Memory B cell (primary cell): ENCODE measurements around the gene PDE4B.
A peak's percentile ranks its signal among the peaks of the same experiment; 100 is the strongest.

Experiments used
- ATAC-seq: fragments of 150-1000 bp; cut with Tn5 transposase; 2 replicates; pipeline ENCODE4 v1.10.0; 2021; ENCODE audit warnings: low read depth, mild to moderate bottlenecking, moderate library complexity
- DNase-seq, 2 donors: peaks; one replicate each; pipeline ENCODE4 v3.0.0; 2022; ENCODE audit warnings: low spot score in 2 of 2
- H3K27ac Mint-ChIP-seq: one replicate; pipeline ENCODE4 v1.8.0; 2022; ENCODE audit warnings: mild to moderate bottlenecking, moderate library complexity, mixed read lengths
- H3K27me3 Mint-ChIP-seq: one replicate; pipeline ENCODE4 v1.8.0; 2022; ENCODE audit warnings: mixed read lengths
- H3K36me3 Mint-ChIP-seq: one replicate; pipeline ENCODE4 v1.8.0; 2022; ENCODE audit warnings: mild to moderate bottlenecking, mixed read lengths
- H3K4me1 Mint-ChIP-seq: one replicate; pipeline ENCODE4 v1.8.0; 2022; ENCODE audit warnings: mixed read lengths
- H3K4me3 Mint-ChIP-seq: one replicate; pipeline ENCODE4 v1.8.0; 2022; ENCODE audit warnings: mild to moderate bottlenecking, moderate library complexity, mixed read lengths
- H3K9me3 Mint-ChIP-seq: one replicate; pipeline ENCODE4 v1.8.0; 2022; ENCODE audit warnings: mixed read lengths

Gene PDE4B

DNA sequence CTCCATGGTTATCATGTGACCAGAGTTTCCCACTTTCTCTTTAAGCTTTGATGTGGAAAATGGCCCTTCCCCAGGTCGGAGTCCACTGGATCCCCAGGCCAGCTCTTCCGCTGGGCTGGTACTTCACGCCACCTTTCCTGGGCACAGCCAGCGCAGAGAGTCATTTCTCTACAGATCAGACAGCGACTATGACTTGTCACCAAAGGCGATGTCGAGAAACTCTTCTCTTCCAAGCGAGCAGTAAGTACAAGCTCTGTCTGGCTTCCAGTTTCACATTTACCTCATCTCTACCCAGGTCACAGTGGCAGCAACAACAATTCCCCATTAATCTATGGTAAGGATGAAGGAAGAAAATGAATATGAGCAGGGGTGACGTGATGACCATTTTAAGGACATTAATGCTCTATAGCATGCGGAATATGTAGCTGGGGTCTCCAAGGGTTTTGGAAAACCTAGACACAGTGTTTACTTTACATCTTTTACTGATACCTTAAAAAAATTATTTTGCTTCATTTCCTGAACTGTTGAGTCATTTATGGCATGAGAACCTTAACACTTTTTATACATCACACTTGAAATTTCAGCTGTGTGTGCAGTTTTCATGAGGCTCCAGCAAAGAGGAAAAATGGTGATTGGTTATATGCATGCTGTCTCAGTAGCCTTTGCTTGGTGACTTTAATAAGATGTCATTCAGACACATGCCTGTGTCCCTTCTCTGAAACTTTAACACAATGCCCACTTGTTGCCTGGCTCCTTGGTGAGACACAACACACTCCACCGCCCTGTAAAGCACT, 454.9 kb downstream of the PDE4B start:
- Mint-ChIP-seq H3K27ac (peak overlapping the region; percentile 32), H3K4me3 (peak overlapping the region; percentile 85), H3K4me1 (peaks cover 8% of the 10 kb centered on the region), H3K36me3 (no peaks in the 10 kb centered on the region), H3K27me3 (no peaks in the 10 kb centered on the region), H3K9me3 (no peaks in the 10 kb centered on the region)
- no peak for DNase-seq
- peak; percentile 52 for ATAC-seq

DNA sequence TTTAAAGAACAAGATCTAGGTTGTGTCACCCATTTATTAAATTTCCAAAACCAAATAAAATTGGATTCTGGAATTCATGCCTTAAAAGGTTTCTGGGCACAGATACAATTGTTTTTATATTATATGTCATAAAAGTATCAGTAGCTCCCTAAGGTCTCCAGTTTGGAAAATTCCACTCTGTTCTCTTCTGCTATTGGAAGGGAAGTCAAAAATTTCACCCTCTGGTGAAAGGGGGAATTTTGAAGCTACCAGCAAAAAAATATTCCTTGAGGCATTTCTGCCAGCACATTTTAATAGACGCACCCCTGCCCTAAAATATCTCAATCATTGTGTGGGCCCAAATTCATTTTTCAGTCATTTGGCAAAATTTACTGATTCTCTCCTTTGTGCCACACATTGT, 455.6 kb downstream of the PDE4B start:
- no peaks in the 10 kb centered on the region for H3K36me3 Mint-ChIP-seq
- H3K9me3 Mint-ChIP-seq: no peaks in the 10 kb centered on the region
- no peak for ATAC-seq
- H3K4me1 Mint-ChIP-seq: peaks cover 8% of the 10 kb centered on the region
- H3K4me3 Mint-ChIP-seq: no peak overlapping the region
- no peak overlapping the region for H3K27ac Mint-ChIP-seq
- no peak for DNase-seq
- no peaks in the 10 kb centered on the region for H3K27me3 Mint-ChIP-seq

DNA sequence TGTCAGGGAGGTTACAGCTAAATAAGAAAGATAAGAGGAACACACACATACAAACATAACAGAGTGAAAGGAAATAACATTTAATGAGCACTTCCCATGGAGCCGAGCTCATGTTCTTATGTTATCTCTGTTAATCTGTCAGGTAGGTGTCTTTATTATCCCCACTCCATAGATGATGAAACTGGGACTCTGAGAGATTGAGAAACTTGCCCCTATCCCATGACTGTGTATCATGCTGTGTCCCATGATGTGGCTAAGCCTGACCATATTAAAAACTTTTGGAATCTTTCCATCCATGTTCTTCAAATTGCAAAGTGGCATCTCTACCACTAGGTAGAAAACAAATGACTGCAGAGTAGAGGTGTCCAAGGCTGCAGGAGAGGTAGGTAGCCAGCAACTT, 456.1 kb downstream of the PDE4B start:
- no peak overlapping the region for H3K27ac Mint-ChIP-seq
- H3K9me3 Mint-ChIP-seq: no peaks in the 10 kb centered on the region

GRCh38 chr1:66250075-66250474, 457.4 kb downstream of the PDE4B start:
- H3K36me3 Mint-ChIP-seq: no peaks in the 10 kb centered on the region
- no peaks in the 10 kb centered on the region for H3K9me3 Mint-ChIP-seq
- H3K27me3 Mint-ChIP-seq: no peaks in the 10 kb centered on the region
- ATAC-seq (no peak), DNase-seq (no peak)
- peaks cover 22% of the 10 kb centered on the region for H3K4me1 Mint-ChIP-seq
- no peak overlapping the region for H3K27ac Mint-ChIP-seq
- H3K4me3 Mint-ChIP-seq: no peak overlapping the region

More for the DNA sequence above, 456.1 kb downstream of the PDE4B start:
- ATAC-seq (no peak), DNase-seq (no peak)
- Mint-ChIP-seq H3K4me3 (no peak overlapping the region), H3K4me1 (peaks cover 10% of the 10 kb centered on the region), H3K36me3 (no peaks in the 10 kb centered on the region), H3K27me3 (no peaks in the 10 kb centered on the region)

GRCh38 chr1:66250478-66250877, 457.8 kb downstream of the PDE4B start:
- no peak for DNase-seq
- ATAC-seq: no peak
- Mint-ChIP-seq H3K9me3 (no peaks in the 10 kb centered on the region), H3K27me3 (no peaks in the 10 kb centered on the region), H3K27ac (no peak overlapping the region), H3K36me3 (no peaks in the 10 kb centered on the region), H3K4me3 (no peak overlapping the region), H3K4me1 (peaks cover 25% of the 10 kb centered on the region)

DNA sequence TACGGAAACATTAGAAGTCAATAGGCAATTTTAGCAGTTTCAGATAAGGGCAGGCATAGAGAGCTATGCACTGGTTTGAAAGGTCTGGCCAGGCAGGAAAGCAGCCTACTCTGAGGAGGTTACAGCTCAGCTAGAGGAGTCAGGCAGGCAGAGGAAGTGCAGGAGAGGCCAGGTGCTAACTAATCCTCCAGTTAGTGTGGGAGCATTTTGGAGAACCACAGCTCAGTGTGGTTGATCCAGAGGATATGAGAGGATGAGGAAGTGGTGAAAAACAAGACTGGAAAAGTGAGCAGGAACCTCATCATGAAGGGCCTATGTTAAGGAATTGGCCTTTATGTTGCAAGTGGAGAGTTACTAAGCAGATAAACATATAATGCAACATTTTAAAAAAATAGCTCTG, 458.9 kb downstream of the PDE4B start:
- Mint-ChIP-seq H3K4me3 (no peak overlapping the region), H3K27me3 (no peaks in the 10 kb centered on the region), H3K36me3 (no peaks in the 10 kb centered on the region), H3K9me3 (no peaks in the 10 kb centered on the region), H3K27ac (no peak overlapping the region), H3K4me1 (peaks cover 23% of the 10 kb centered on the region)
- DNase-seq (no peak), ATAC-seq (no peak)

DNA sequence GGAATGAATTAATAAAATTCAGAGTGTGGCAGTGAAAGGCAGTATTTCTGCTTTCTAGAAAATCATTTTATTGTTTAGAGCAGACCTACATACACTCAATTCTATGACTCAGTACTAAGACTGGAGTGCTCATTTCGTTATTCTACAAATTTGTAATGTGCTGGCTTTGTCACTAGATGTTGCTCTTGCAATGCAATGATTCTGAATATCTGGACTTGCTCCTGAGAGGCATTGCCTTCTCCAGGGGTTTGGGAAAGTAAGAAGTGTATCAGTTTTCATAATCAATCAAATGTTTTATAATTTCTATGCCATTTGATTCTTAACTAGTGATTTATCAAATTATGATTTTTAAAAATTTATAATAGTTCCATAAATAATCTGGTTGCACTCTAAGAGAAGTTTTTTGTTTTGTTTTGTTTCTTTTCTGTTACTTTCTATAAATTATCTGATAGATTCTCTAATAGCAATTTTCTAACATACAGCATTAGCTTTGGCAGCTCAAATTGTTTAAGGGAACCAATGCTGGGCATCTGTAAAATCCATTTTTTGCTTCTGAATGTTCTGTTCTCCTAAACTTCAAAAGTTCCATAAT, 460.7 kb downstream of the PDE4B start:
- Mint-ChIP-seq H3K4me3 (no peak overlapping the region), H3K27me3 (no peaks in the 10 kb centered on the region), H3K4me1 (peaks cover 19% of the 10 kb centered on the region), H3K9me3 (no peaks in the 10 kb centered on the region), H3K36me3 (no peaks in the 10 kb centered on the region), H3K27ac (no peak overlapping the region)
- DNase-seq (peak in 1 of 2 donors; percentile 33), ATAC-seq (peak; percentile 75)

- Mint-ChIP-seq H3K9me3 (no peaks in the 10 kb centered on the region), H3K27me3 (no peaks in the 10 kb centered on the region), H3K36me3 (no peaks in the 10 kb centered on the region), H3K4me3 (no peak overlapping the region), H3K4me1 (peaks cover 21% of the 10 kb centered on the region), H3K27ac (peak overlapping the region; percentile 18)
- ATAC-seq (no peak), DNase-seq (no peak)
Measured at GRCh38 chr1:66254785-66255184, 462.1 kb downstream of the PDE4B start.

GRCh38 chr1:66256629-66257572, 464.2 kb downstream of the PDE4B start:
- H3K27ac Mint-ChIP-seq: no peak overlapping the region
- no peak overlapping the region for H3K4me3 Mint-ChIP-seq

DNA sequence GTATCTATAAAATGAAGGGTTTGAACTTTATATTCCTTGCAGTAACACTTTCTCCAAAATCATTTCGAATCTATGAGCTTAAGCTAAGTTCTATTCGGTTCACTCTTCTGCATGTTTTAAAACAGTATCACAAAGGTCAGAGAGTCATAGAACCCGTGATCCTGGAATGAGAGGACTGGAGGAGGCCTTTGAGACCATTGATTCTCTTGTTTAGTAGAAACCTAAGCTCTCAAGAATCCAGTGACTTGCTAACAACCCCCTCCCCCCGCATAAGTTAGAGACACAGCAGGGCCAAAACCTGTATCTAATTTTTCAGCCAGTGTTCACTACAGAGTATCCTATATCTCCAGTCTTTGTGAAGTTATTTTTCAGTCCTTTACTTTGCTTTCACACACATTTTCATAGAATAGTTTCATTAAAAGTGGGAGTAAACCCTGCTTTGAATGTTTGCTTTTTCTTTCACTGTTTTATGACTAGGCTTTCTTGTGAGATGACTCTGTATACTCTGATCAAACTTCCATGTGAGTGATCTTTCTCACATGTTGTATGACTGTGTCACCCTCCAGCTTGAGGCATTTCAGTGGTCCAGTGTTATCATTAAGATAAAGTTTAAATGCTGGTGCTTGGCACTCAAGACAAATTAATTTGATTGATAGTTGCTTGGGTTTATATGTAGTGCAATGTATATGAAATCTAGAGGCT, 465.9 kb downstream of the PDE4B start:
- Mint-ChIP-seq H3K4me3 (no peak overlapping the region), H3K27ac (no peak overlapping the region), H3K36me3 (no peaks in the 10 kb centered on the region), H3K27me3 (no peaks in the 10 kb centered on the region), H3K9me3 (no peaks in the 10 kb centered on the region), H3K4me1 (peaks cover 19% of the 10 kb centered on the region)
- DNase-seq: no peak
- ATAC-seq: no peak

More at GRCh38 chr1:66256629-66257572, 464.2 kb downstream of the PDE4B start:
- Mint-ChIP-seq H3K9me3 (no peaks in the 10 kb centered on the region), H3K27me3 (no peaks in the 10 kb centered on the region), H3K36me3 (no peaks in the 10 kb centered on the region), H3K4me1 (peaks cover 21% of the 10 kb centered on the region)
- DNase-seq (no peak), ATAC-seq (no peak)

DNA sequence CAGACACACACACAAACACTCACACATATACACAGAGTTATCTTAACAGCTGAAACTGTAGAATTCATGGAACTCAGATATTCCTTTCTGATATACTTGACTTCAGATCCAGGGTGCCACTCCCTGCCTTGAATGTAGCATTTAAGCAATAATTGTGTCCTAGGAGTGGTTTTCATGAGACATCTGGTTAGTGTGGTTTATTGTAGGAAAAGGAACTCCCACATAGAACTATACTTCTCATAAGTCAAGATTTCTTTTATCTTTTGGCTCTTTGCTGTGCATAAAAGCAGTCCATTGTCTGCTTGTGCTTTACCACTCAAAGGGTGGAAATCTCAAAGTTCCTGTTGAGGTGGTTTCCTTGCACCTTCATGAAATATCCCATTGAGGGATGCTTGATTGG, 468.7 kb downstream of the PDE4B start:
- peaks cover 5% of the 10 kb centered on the region for H3K4me1 Mint-ChIP-seq
- ATAC-seq (no peak), DNase-seq (no peak)
- H3K9me3 Mint-ChIP-seq: no peaks in the 10 kb centered on the region
- no peaks in the 10 kb centered on the region for H3K36me3 Mint-ChIP-seq
- H3K27me3 Mint-ChIP-seq: no peaks in the 10 kb centered on the region
- H3K27ac Mint-ChIP-seq: no peak overlapping the region
- H3K4me3 Mint-ChIP-seq: no peak overlapping the region

DNA sequence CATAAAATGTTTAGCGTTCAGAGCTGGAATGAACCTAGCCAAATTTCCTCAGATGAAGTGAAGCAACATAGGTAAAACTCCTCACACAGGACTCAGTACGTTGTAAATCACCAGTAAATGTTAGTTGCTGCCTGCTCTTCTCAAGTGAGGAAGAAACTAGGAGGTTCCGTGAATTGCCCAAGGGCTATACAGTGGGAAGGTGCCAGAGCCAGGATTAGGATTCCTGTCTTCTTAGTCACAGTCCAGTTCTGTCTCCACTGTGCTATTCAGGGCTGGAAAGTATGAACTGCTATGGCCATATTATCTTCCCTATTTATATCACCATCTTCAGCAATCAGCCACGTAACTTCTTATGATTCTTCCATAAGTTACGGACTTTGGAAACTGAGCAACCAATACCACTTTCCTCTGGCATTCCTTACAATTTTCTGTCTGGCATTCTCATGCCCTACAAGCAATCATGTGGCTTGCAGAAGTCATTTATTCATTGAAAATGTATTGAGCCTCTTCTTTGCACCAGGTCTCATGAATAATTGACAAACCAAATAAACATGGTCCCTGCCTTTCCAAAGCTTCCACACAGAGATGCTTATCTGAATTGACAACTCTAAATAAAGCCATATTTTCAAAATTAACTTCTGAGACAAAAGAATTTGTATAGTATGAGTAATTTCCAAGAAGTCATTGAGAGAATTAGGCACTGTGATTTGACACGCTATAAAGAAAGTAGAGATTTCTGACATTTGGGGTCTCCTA, 469.7 kb downstream of the PDE4B start:
- DNase-seq (no peak), ATAC-seq (no peak)
- Mint-ChIP-seq H3K4me3 (no peak overlapping the region), H3K27ac (no peak overlapping the region), H3K4me1 (peaks cover 5% of the 10 kb centered on the region), H3K9me3 (no peaks in the 10 kb centered on the region), H3K27me3 (no peaks in the 10 kb centered on the region), H3K36me3 (no peaks in the 10 kb centered on the region)

- H3K27ac Mint-ChIP-seq: no peak overlapping the region
- H3K4me3 Mint-ChIP-seq: no peak overlapping the region
- DNase-seq (no peak), ATAC-seq (no peak)
- no peaks in the 10 kb centered on the region for H3K36me3 Mint-ChIP-seq
- H3K4me1 Mint-ChIP-seq: peaks cover 2% of the 10 kb centered on the region
- no peaks in the 10 kb centered on the region for H3K27me3 Mint-ChIP-seq
- H3K9me3 Mint-ChIP-seq: no peaks in the 10 kb centered on the region
Measured at GRCh38 chr1:66265268-66265667, 472.6 kb downstream of the PDE4B start.
